ENCODE results near the gene HDAC10.

Gene HDAC10

GRCh38 chr22:50243685-50244419 lies 7.2 kb downstream of the HDAC10 start:
- no peak for DNase-seq (ENCODE audit: low read depth in 2 of 2, low spot score in 1 of 2)

- DNase-seq (ENCODE audit: low read depth in 2 of 2, low spot score in 1 of 2), result no peak
Measured at GRCh38 chr22:50242406-50242949, 8.6 kb downstream of the HDAC10 start.

- DNase-seq (ENCODE audit: low read depth in 2 of 2, low spot score in 1 of 2), result no peak
Measured at GRCh38 chr22:50238755-50239154, 12.3 kb downstream of the HDAC10 start.

- DNase-seq (ENCODE audit: low read depth in 2 of 2, low spot score in 1 of 2), result no peak
Measured at GRCh38 chr22:50236731-50237409, 14.2 kb downstream of the HDAC10 start.

GRCh38 chr22:50233223-50233622 lies 17.8 kb downstream of the HDAC10 start:
- no peak for DNase-seq (ENCODE audit: low read depth in 2 of 2, low spot score in 1 of 2)

GRCh38 chr22:50232481-50233151 lies 18.4 kb downstream of the HDAC10 start:
- DNase-seq (ENCODE audit: low read depth in 2 of 2, low spot score in 1 of 2), result no peak

- no peak for DNase-seq (ENCODE audit: low read depth in 2 of 2, low spot score in 1 of 2)
Measured at GRCh38 chr22:50229370-50229769, 21.7 kb downstream of the HDAC10 start.

DNA sequence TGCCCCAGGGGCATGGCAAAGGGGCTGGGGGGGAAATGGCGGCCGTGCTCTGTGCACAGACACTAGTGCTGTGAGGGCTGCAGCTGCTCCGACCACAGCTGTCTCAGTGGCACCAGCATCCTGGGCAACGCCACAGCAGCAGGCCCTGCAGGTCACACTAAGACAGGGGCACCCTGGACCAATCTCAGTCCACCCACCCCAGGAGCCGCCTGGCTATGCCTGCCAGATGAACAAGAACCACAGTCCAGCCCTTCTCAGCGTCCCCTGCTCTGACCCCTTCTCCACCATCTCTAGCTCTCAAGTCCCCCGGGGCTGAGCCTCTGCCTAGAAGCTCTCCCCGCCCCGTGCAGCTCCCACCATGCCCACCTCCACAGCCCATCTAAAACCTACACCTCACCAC lies 22.7 kb downstream of the HDAC10 start:
- DNase-seq (ENCODE audit: low read depth in 2 of 2, low spot score in 1 of 2), result no peak

DNA sequence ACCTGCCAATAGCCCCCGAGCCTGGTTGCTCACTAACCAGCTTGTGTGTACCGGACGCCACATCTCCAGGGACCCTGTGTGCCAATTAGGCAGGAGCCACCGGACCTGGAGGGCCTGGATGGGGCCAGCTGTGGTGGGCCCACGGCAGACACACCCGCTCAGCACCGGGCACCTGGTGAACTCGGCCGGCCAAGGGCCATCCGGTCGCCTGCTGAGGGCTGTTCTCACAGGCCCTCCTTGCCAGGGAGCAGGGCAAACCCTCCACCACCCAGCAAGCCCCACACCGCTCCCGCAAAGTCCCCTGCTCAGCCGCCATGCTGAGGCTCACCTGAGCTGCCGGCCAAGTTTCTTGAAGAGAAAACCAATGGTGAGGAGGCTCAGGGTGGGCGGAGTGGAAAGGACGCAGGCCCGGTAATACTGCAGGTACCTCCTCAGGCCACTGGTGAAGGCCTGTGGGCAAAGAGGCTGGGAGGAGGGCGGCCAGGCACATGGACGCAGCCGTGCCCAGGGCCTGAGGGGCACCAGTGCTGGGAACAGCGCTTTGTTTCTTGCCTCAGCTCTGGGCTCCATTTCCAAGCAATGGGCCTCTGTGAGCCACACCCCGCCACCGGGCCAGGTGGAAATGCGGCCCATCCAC lies 23.4 kb downstream of the HDAC10 start:
- no peak for DNase-seq (ENCODE audit: low read depth in 2 of 2, low spot score in 1 of 2)

DNA sequence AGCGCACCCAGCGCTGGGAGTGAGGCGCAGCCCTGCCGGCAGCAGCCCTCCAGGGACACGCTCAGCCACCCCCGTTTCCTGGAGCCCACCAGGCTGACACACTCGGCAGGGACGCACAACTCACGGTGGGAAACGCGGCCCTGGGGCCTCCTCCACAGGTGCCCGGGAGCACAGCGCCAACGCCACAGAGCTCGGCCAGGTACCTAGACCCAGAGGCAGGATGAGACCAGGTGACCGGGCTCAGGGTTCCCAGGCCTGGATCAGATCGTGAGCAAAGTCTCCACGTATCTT lies 24.2 kb downstream of the HDAC10 start:
- no peak for DNase-seq (ENCODE audit: low read depth in 2 of 2, low spot score in 1 of 2)

- no peak for DNase-seq (ENCODE audit: low read depth in 2 of 2, low spot score in 1 of 2)
Measured at GRCh38 chr22:50226063-50226874, 24.8 kb downstream of the HDAC10 start.

GRCh38 chr22:50225200-50225969 lies 25.7 kb downstream of the HDAC10 start:
- DNase-seq (ENCODE audit: low read depth in 2 of 2, low spot score in 1 of 2), result no peak

DNA sequence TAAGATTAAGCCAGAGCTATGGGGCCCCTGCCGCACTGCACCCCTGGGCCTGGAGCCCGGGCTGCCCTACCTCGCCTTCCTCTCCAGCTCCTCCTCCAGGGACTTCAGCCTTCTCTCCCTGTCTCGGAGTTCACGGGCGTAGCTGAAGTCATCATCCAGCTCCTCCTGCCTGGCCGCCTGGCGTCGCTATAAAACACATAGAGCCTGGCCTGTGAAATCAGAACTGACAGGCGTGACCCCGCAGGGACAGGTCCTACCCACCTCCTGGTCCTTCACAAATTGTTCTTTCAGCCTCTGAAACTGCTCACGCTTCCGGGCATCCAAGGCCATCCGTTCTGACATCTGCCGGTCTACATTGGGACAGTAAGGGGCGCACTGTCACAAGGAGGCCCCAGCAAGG lies 27.0 kb downstream of the HDAC10 start:
- no peak for DNase-seq (ENCODE audit: low read depth in 2 of 2, low spot score in 1 of 2)

DNA sequence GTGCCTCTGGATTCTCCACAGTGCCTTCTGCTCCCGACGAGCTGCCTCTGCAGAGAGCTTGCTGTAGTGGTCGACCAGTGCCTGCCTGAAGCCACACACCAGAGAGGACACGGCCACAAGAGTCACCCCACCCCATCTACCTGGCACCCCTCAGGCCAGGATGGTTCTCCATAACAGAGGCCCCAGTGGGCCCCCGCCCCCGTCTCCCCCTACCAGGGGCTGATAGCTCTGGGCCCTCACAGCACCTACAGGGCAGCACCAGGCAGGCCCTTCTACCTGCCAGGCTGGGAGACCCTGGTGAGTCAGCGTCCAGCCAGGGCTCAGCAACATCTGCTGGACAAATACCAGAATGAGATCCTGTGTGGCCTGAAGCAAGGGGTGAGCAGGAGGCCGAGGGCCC lies 28.6 kb downstream of the HDAC10 start:
- no peak for DNase-seq (ENCODE audit: low read depth in 2 of 2, low spot score in 1 of 2)

DNA sequence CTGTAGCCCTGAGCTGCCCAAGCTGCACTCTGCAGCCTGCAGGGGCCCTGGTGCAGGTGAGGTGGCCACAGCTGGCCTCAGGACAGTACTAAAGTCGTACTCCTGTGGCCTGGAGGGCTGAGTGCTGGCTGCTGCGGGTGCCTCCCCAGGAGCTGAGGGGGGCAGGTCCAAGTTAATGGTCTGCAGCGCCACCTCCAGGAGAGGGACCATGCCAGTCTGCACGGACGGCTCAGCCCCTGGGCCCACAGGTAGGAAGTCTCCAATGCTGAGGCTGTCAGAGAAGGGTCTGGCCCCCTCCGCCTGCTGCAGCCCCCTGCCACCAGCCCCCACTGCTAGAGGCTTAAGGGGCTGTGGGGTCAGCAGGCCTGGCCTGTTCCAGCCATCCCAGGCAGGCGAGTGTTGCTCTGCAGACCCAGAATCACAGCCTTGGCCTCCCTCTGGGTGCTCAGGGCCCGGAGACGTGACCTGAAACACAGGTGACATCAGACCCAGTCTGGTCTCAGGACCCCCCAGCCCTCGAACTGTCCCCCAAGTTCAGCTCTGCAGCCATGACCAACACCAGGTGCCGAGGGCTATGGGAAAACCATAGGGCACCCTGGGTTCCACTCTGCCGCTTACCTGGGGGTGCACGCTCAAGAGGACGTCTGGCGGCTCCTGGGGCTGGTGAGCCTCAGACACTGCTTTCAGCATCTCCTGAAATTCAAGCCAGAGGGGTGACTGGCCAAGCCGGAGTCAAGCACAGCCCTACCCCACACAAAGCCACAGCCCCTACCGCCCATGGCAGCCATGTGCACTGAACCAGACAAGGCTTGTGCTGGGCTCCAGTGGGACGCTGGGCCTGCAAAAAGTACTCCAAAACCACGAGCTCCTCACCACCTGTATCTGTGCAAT lies 29.4 kb downstream of the HDAC10 start:
- no peak for DNase-seq (ENCODE audit: low read depth in 2 of 2, low spot score in 1 of 2)

- no peak for DNase-seq (ENCODE audit: low read depth in 2 of 2, low spot score in 1 of 2)
Measured at GRCh38 chr22:50220603-50221409, 30.3 kb downstream of the HDAC10 start.

DNA sequence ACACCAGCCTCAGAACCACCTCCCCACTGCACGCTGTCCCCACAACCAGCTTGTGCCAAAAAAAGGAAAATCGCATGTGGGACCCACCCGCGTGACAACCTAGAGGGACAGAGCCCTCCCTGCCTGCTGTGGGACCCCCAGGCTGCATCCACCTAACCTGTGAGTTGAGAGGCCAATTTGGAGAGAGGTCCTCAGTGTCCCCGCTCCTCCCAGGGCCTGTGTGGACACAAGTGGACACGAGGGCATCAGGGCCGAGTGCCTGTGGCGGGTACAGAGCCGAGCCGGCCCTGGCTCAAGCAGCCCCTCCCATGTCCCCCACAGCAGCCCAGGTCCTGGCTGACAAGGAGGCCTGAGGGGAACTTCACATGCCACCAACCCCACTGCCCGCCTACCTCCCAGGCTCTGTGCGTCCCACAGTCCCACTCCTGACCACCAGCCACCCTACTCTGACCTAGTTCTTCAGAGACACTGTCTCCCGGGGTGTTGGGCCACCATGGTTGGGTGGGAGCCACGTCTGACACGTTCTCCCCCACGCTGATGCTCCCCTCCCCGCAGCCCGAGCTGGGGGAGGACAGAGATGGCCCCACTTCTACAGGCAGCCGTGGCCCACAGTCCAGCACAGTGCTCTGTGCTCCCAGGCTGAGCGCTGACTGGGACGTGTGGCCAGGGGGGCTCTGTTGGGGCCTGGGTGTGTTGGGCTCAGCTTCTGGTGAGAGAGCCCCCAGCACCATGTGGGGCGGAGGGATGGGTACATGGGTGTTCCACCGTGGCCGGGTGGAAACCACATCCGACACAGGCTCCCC lies 31.1 kb downstream of the HDAC10 start:
- no peak for DNase-seq (ENCODE audit: low read depth in 2 of 2, low spot score in 1 of 2)

Data from stimulated activated CD8-positive, alpha-beta memory T cell treated with anti-CD3 and anti-CD28 coated beads, Interleukin-4, amount 100 ng/mL, for 4 hours (primary cell).